Neural crest cell (in vitro differentiated cells): Measurements from ENCODE around the gene NRL. TPM values are rescaled to one million over a fixed set of nuclear protein-coding genes. Genes with fewer than 3 reads are reported as not detected.
"Not testable (repeated sequence)": the region's sequence is repeated elsewhere in the genome, so short reads cannot be mapped to it uniquely, and the experiment has no call there.

ENCODE experiments used
- DNase-seq: peaks from one replicate; pipeline ENCODE4 v3.0.0; 2021; ENCODE audit warnings: low read depth, mixed read lengths, low spot score
- H3K27ac Mint-ChIP-seq: one replicate; pipeline ENCODE4 v1.8.0; 2021; ENCODE audit warnings: mild to moderate bottlenecking, mixed read lengths; ENCODE audit not compliant: unreplicated experiment
- H3K27me3 Mint-ChIP-seq: 2 replicates; pipeline ENCODE4 v1.8.0; 2021; ENCODE audit warnings: low read depth, mild to moderate bottlenecking, mixed read lengths
- H3K36me3 Mint-ChIP-seq: 2 replicates; pipeline ENCODE4 v1.8.0; 2021; ENCODE audit warnings: low read depth, mild to moderate bottlenecking, mixed read lengths
- H3K4me1 Mint-ChIP-seq: 2 replicates; pipeline ENCODE4 v1.8.0; 2021; ENCODE audit warnings: mixed read lengths
- H3K4me3 Mint-ChIP-seq: one replicate; pipeline ENCODE4 v1.8.0; 2021; ENCODE audit warnings: mild to moderate bottlenecking, mixed read lengths
- H3K9me3 Mint-ChIP-seq: 2 replicates; pipeline ENCODE4 v1.8.0; 2021; ENCODE audit warnings: mixed read lengths
- CTCF ChIP-seq: fragments of 200-600 bp; sonication (generic); conservative IDR thresholded peaks from 2 replicates; pipeline ENCODE4 v1.5.0; 2021; ENCODE audit warnings: antibody characterized with exemption, mild to moderate bottlenecking
- total RNA-seq: library from RNA; stranded (reverse); gene quantifications from 2 replicates; pipeline ENCODE4 v1.2.1, GENCODE V29; 2021

Gene NRL
- total RNA-seq, 1 donor from 2014 or later = 1.2 TPM

GRCh38 chr14:24052656-24053547 lies 61.8 kb downstream of the NRL start:
- H3K4me1 Mint-ChIP-seq = peaks cover 14% of the 10 kb centered on the region
- TF ChIP-seq CTCF = no peak

GRCh38 chr14:24051789-24052655 lies 62.7 kb downstream of the NRL start, which contains the start of gene CARMIL3:
Gene CARMIL3 (plus strand): TSS chr14:24052009. CDS start chr14:24052154, 145 bp downstream.
- peak; percentile 55 for DNase-seq
- no peak for TF ChIP-seq CTCF
- no peaks in the 10 kb centered on the region for H3K36me3 Mint-ChIP-seq
- H3K4me3 Mint-ChIP-seq = peak within 1 kb of the TSS; percentile 85
- H3K9me3 Mint-ChIP-seq = no peaks in the 10 kb centered on the region
- H3K4me1 Mint-ChIP-seq = peaks cover 14% of the 10 kb centered on the region
- no peak within 1 kb of the TSS for H3K27ac Mint-ChIP-seq
- peaks cover 20% of the 10 kb centered on the region for H3K27me3 Mint-ChIP-seq

More at GRCh38 chr14:24052656-24053547, 61.8 kb downstream of the NRL start:
- H3K27me3 Mint-ChIP-seq = peaks cover 20% of the 10 kb centered on the region
- no peaks in the 10 kb centered on the region for H3K9me3 Mint-ChIP-seq
- H3K36me3 Mint-ChIP-seq = no peaks in the 10 kb centered on the region
- no peak overlapping the region for H3K27ac Mint-ChIP-seq
- no peak for DNase-seq
- H3K4me3 Mint-ChIP-seq = peak overlapping the region; percentile 85

- Mint-ChIP-seq H3K9me3 (no peaks in the 10 kb centered on the region), H3K4me3 (peak overlapping the region; percentile 71), H3K36me3 (no peaks in the 10 kb centered on the region), H3K4me1 (peaks cover 14% of the 10 kb centered on the region), H3K27me3 (peaks cover 24% of the 10 kb centered on the region), H3K27ac (no peak overlapping the region)
- no peak for TF ChIP-seq CTCF
- peak; percentile 6 for DNase-seq
These were observed 63.5 kb downstream of the NRL start for GRCh38 chr14:24051176-24051788.

- not testable (repeated sequence) for H3K27ac Mint-ChIP-seq, DNase-seq, H3K36me3 Mint-ChIP-seq, H3K9me3 Mint-ChIP-seq
- Mint-ChIP-seq H3K4me3 (peak overlapping the region; percentile 71), H3K27me3 (peaks cover 25% of the 10 kb centered on the region), H3K4me1 (peaks cover 14% of the 10 kb centered on the region)
These were observed 64.0 kb downstream of the NRL start for GRCh38 chr14:24050753-24051152.

- Mint-ChIP-seq H3K27me3 (peaks cover 31% of the 10 kb centered on the region), H3K4me1 (peaks cover 14% of the 10 kb centered on the region)
- H3K27ac Mint-ChIP-seq, H3K4me3 Mint-ChIP-seq, H3K9me3 Mint-ChIP-seq, H3K36me3 Mint-ChIP-seq, DNase-seq: not testable (repeated sequence)
These were observed 65.7 kb downstream of the NRL start for GRCh38 chr14:24049002-24049401.

- Mint-ChIP-seq H3K27ac (no peak overlapping the region), H3K9me3 (no peaks in the 10 kb centered on the region), H3K4me3 (no peak overlapping the region), H3K27me3 (peaks cover 26% of the 10 kb centered on the region), H3K36me3 (no peaks in the 10 kb centered on the region), H3K4me1 (no peaks in the 10 kb centered on the region)
- no peak for DNase-seq
- no peak for TF ChIP-seq CTCF
These were observed 72.0 kb downstream of the NRL start for GRCh38 chr14:24042746-24043145.
